ENCODE measurements around the gene KBTBD13.

- TF ChIP-seq CTCF (IDR thresholded peaks at IDR 0.05 in 4 of 5, conservative IDR thresholded peaks at IDR 0.05 in 1 of 5), result no peak
- no peak for TF ChIP-seq POLR2A (IDR thresholded peaks at IDR 0.05)
These were observed 5.9 kb downstream of the KBTBD13 start for GRCh38 chr15:65082303-65082953.

All from gastrocnemius medialis (tissue), 4 donors.